ENCODE measurements around the gene NXN. TPM values are rescaled to one million over a fixed set of nuclear protein-coding genes. Genes with fewer than 3 reads are reported as not detected.

Gene NXN
- total RNA-seq, 5 donors from 2014 or later (not counting 1 experiment from before 2014, with no cell fraction given): 0.56 to 1.3 (median 0.96) TPM

DNA sequence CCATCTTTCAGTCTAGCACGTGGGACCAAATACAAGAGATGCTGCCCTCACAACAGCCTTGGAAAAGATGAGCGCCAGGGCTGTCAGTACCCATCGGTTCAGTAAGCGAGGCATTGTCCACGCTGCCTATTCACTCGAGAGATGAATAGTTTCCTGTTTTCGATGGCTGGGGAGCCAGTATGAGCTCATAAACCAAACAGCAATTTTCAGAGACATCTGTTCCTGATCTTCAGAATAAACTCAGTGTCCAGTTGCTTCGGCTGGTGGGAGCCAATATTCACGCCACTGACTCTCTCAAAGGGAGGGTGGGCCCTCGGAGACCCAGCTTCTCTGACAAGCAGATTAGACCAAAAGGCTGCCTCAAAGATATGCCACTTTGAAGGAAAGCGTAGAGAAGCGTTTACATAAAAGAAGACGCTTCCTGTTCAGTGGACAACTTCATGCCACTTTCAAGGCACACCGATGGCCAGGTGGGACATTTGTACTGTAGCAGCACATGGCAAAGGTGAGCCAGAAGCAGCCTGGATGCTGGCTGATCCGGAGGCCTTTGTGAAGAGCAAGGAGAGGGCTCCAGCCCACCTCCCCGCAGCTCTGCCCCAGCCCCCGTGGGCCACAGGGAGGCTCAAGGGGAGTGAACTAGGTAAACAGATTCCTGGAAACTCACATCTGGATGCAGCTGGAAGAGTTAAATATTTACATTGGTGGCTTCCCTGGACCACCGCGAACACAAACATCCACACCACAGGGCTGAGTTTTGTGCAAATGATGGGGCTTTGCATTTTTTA, 23.4 kb upstream of the NXN start:
- WGBS (ENCODE audit: insufficient coverage): 88% methylated on average over 15 of the region's 19 CpGs
- H3K27ac Mint-ChIP-seq: no peak overlapping the region
- peaks cover 16 to 76% of the 10 kb centered on the region in 2 donors for H3K36me3 ChIP-seq (ENCODE audit: control insufficient read depth in 2 of 2, extremely low read depth in 1 of 2, insufficient read depth in 1 of 2, low read length in 1 of 2)

DNA sequence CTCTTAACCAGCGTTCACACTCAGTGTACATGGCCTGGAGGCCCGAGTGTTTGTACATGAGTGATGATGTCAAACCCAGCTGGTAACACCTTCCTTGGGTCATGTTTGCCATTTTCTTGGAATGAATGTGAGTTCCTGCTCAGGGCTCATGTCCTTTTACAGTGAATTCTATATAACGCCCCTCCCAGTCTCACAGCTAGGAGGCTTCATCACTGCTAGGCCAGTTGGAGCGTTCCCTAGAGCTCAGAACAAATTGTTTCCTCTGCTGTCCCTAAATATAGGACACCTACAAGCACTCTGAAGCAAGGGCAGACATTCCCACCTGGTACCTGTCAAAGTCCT, 22.8 kb upstream of the NXN start:
- ATAC-seq (replicated peaks in 1 of 4): no peak
- CTCF ChIA-PET: no interaction called here
- no peaks in the 10 kb centered on the region for H3K27me3 ChIP-seq (replicated peaks in 1 of 2; ENCODE audit: control insufficient read depth in 2 of 2, extremely low read depth in 1 of 2, insufficient read depth in 2 of 2, low read length in 1 of 2)
- no peak overlapping the region for H3K27ac ChIP-seq (ENCODE audit: low read length)
- WGBS (ENCODE audit: insufficient coverage): no CpG with 5 or more reads among the region's 4 CpGs
- Mint-ChIP-seq H3K4me3 (no peak overlapping the region), H3K9me3 (no peaks in the 10 kb centered on the region), H3K36me3 (peaks cover 37% of the 10 kb centered on the region), H3K27ac (no peak overlapping the region), H3K4me1 (peaks cover 28 to 29% (median 29%) of the 10 kb centered on the region in 3 donors), H3K27me3 (no peaks in the 10 kb centered on the region)
- DNase-seq: no peak
- POLR2A ChIA-PET: no interaction called here
- peaks cover 13 to 20% of the 10 kb centered on the region in 2 experiments for H3K4me1 ChIP-seq (ENCODE audit: control insufficient read depth in 1 of 2, extremely low read depth in 1 of 2, insufficient read depth in 2 of 2, low read length in 2 of 2)
- peaks cover 16 to 70% of the 10 kb centered on the region in 2 donors for H3K36me3 ChIP-seq (ENCODE audit: control insufficient read depth in 2 of 2, extremely low read depth in 1 of 2, insufficient read depth in 1 of 2, low read length in 1 of 2)
- H3K9me3 ChIP-seq: no peaks in the 10 kb centered on the region
- no peak overlapping the region for H3K4me3 ChIP-seq (ENCODE audit: control insufficient read depth in 1 of 2, extremely low read depth in 1 of 2, low read length in 1 of 2)

More for the DNA sequence above, 23.4 kb upstream of the NXN start:
- H3K4me1 Mint-ChIP-seq: peaks cover 23 to 25% (median 24%) of the 10 kb centered on the region in 3 donors
- no peaks in the 10 kb centered on the region for H3K27me3 Mint-ChIP-seq
- Histone ChIP-seq H3K27ac (ENCODE audit: low read length) (no peak overlapping the region), H3K4me1 (ENCODE audit: control insufficient read depth in 1 of 2, extremely low read depth in 1 of 2, insufficient read depth in 2 of 2, low read length in 2 of 2) (peaks cover 8 to 14% of the 10 kb centered on the region in 2 experiments), H3K4me3 (ENCODE audit: control insufficient read depth in 1 of 2, extremely low read depth in 1 of 2, low read length in 1 of 2) (no peak overlapping the region), H3K9me3 (no peaks in the 10 kb centered on the region), H3K27me3 (replicated peaks in 1 of 2; ENCODE audit: control insufficient read depth in 2 of 2, extremely low read depth in 1 of 2, insufficient read depth in 2 of 2, low read length in 1 of 2) (no peaks in the 10 kb centered on the region)
- H3K9me3 Mint-ChIP-seq: no peaks in the 10 kb centered on the region
- H3K4me3 Mint-ChIP-seq: no peak overlapping the region
- CTCF ChIA-PET: no interaction called here
- DNase-seq (no peak), ATAC-seq (replicated peaks in 1 of 4) (no peak)
- H3K36me3 Mint-ChIP-seq: peaks cover 37% of the 10 kb centered on the region
- POLR2A ChIA-PET: interaction anchor here in 1 of 2 donors (0.6 kb wide), 1 partner anchor 14 kb away, joined by 3 read pairs; no protein-coding TSS in a partner anchor

DNA sequence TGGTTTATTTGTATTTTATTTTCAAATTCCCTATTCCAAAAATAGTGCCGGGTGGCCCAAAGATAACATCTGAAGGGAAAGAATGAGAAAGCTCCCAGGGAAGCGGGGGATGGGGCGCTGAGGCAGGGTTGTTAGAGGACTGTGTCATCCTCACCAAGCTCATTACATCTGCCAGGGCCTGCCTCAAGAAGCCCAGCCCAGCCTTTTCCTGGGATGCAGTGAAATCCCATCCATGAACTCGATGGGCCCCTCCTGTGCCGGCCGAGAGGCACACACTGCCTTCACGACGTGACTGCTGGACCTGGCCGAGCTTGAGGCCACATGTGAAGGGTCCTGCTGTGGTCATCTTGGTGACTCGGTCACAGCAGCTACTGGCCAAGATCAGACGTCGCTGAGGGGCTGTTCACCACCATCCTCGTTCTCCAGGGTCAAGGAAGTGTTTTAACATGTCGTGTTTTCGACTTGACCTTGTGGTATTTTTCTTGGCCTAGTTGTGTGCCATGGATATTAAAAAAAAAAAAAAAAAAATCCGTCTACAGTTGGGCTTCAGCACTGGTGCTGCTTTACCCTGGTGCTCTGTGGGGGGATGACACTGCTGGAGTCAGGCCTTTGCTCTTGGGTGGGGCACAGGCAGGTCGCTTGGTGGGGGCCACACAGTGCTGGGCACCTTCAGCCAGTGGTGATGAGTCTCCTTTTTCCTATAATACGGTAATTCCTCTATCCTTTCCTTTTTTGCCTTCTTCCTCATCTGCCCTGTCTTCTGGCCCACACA, 22.2 kb upstream of the NXN start:
- no peak overlapping the region for H3K4me3 Mint-ChIP-seq
- Histone ChIP-seq H3K9me3 (no peaks in the 10 kb centered on the region), H3K4me3 (ENCODE audit: control insufficient read depth in 1 of 2, extremely low read depth in 1 of 2, low read length in 1 of 2) (no peak overlapping the region), H3K36me3 (ENCODE audit: control insufficient read depth in 2 of 2, extremely low read depth in 1 of 2, insufficient read depth in 1 of 2, low read length in 1 of 2) (peaks cover 16 to 66% of the 10 kb centered on the region in 2 donors), H3K27me3 (replicated peaks in 1 of 2; ENCODE audit: control insufficient read depth in 2 of 2, extremely low read depth in 1 of 2, insufficient read depth in 2 of 2, low read length in 1 of 2) (no peaks in the 10 kb centered on the region), H3K27ac (ENCODE audit: low read length) (no peak overlapping the region), H3K4me1 (ENCODE audit: control insufficient read depth in 1 of 2, extremely low read depth in 1 of 2, insufficient read depth in 2 of 2, low read length in 2 of 2) (peaks cover 14 to 23% of the 10 kb centered on the region in 2 experiments)
- H3K9me3 Mint-ChIP-seq: no peaks in the 10 kb centered on the region
- DNase-seq (no peak), ATAC-seq (replicated peaks in 1 of 4) (no peak)
- peaks cover 37% of the 10 kb centered on the region for H3K36me3 Mint-ChIP-seq
- WGBS (ENCODE audit: insufficient coverage): 97% methylated on average over 11 of the region's 18 CpGs
- CTCF ChIA-PET: interaction anchor here in 1 of 2 donors (0.6 to 0.7 kb wide), 2 partner anchors 252 to 603 kb away, joined by 3 to 7 read pairs; no protein-coding TSS in a partner anchor
- peaks cover 30 to 33% (median 32%) of the 10 kb centered on the region in 3 donors for H3K4me1 Mint-ChIP-seq
- no peak overlapping the region for H3K27ac Mint-ChIP-seq
- POLR2A ChIA-PET: no interaction called here
- H3K27me3 Mint-ChIP-seq: no peaks in the 10 kb centered on the region

GRCh38 chr17:1000597-1001461, 21.3 kb upstream of the NXN start:
- H3K27ac ChIP-seq (ENCODE audit: low read length): no peak overlapping the region
- Mint-ChIP-seq H3K4me3 (no peak overlapping the region), H3K27me3 (no peaks in the 10 kb centered on the region), H3K36me3 (peaks cover 37% of the 10 kb centered on the region), H3K27ac (no peak overlapping the region), H3K9me3 (no peaks in the 10 kb centered on the region), H3K4me1 (peaks cover 30 to 35% (median 35%) of the 10 kb centered on the region in 3 donors)
- ChIA-PET POLR2A (no interaction called here), CTCF (interaction anchor here in 1 of 2 donors (0.8 to 2.1 kb wide), 2 partner anchors 20 to 55 kb away, joined by 3 to 16 read pairs; no protein-coding TSS in a partner anchor)
- DNase-seq (no peak), ATAC-seq (replicated peaks in 1 of 4) (no peak)
- no peak overlapping the region for H3K4me3 ChIP-seq (ENCODE audit: control insufficient read depth in 1 of 2, extremely low read depth in 1 of 2, low read length in 1 of 2)
- peaks cover 14 to 25% of the 10 kb centered on the region in 2 experiments for H3K4me1 ChIP-seq (ENCODE audit: control insufficient read depth in 1 of 2, extremely low read depth in 1 of 2, insufficient read depth in 2 of 2, low read length in 2 of 2)
- WGBS (ENCODE audit: insufficient coverage): 94% methylated on average over 11 of the region's 15 CpGs
- H3K9me3 ChIP-seq: no peaks in the 10 kb centered on the region
- H3K36me3 ChIP-seq (ENCODE audit: control insufficient read depth in 2 of 2, extremely low read depth in 1 of 2, insufficient read depth in 1 of 2, low read length in 1 of 2): peaks cover 10 to 60% of the 10 kb centered on the region in 2 donors
- no peaks in the 10 kb centered on the region for H3K27me3 ChIP-seq (replicated peaks in 1 of 2; ENCODE audit: control insufficient read depth in 2 of 2, extremely low read depth in 1 of 2, insufficient read depth in 2 of 2, low read length in 1 of 2)

DNA sequence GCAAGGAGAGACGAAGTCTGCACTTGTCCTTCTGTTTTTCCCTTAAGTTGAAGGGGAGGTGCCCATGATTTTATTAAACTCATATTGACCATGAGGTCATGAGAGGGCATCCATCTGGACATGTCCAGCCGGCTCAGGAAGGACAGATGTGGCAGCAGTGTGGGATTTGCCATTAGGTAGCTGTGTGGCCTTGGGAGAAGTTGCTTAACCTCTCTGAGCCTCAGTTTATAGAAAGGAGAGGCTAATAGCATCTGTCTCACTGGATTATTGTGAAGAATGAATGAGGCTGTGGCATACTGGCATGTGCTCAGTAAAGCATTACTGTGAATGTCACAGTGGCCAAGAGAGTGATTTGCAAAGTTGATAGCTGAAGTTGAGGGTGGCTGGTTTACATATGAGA, 18.5 kb upstream of the NXN start:
- Histone ChIP-seq H3K4me3 (ENCODE audit: control insufficient read depth in 1 of 2, extremely low read depth in 1 of 2, low read length in 1 of 2) (peak overlapping the region in 1 of 2 donors; percentile 23), H3K27ac (ENCODE audit: low read length) (no peak overlapping the region), H3K9me3 (no peaks in the 10 kb centered on the region), H3K36me3 (ENCODE audit: control insufficient read depth in 2 of 2, extremely low read depth in 1 of 2, insufficient read depth in 1 of 2, low read length in 1 of 2) (peaks cover 4 to 36% of the 10 kb centered on the region in 2 donors), H3K27me3 (replicated peaks in 1 of 2; ENCODE audit: control insufficient read depth in 2 of 2, extremely low read depth in 1 of 2, insufficient read depth in 2 of 2, low read length in 1 of 2) (no peaks in the 10 kb centered on the region), H3K4me1 (ENCODE audit: control insufficient read depth in 1 of 2, extremely low read depth in 1 of 2, insufficient read depth in 2 of 2, low read length in 2 of 2) (peaks cover 14 to 24% of the 10 kb centered on the region in 2 experiments)
- no peaks in the 10 kb centered on the region for H3K27me3 Mint-ChIP-seq
- peaks cover 23 to 26% (median 25%) of the 10 kb centered on the region in 3 donors for H3K4me1 Mint-ChIP-seq
- ATAC-seq (replicated peaks in 1 of 4) (no peak), DNase-seq (no peak)
- H3K27ac Mint-ChIP-seq: peak overlapping the region; percentile 57 to 99
- peaks cover 0 to 7% (median 2%) of the 10 kb centered on the region in 3 donors for H3K9me3 Mint-ChIP-seq
- peaks cover 28% of the 10 kb centered on the region for H3K36me3 Mint-ChIP-seq
- ChIA-PET POLR2A (no interaction called here), CTCF (interaction anchor here (1.1 to 1.3 kb wide), 2 partner anchors 17 to 215 kb away, joined by 3 read pairs; no protein-coding TSS in a partner anchor)
- 65% methylated on average over 2 of the region's 2 CpGs for WGBS (ENCODE audit: insufficient coverage)
- H3K4me3 Mint-ChIP-seq: peak overlapping the region; percentile 96 to 98 (median 98)

All from T-cell (primary cell).